Measurements from ENCODE around the gene ENOX1. TPM values are rescaled to one million over a fixed set of nuclear protein-coding genes. Genes with fewer than 3 reads are reported as not detected.
A peak's percentile ranks its signal among the peaks of the same experiment; 100 is the strongest.

ENOX1 gene
- polyA plus RNA-seq, 3 donors: 0.04 TPM; not detected in 2

DNA sequence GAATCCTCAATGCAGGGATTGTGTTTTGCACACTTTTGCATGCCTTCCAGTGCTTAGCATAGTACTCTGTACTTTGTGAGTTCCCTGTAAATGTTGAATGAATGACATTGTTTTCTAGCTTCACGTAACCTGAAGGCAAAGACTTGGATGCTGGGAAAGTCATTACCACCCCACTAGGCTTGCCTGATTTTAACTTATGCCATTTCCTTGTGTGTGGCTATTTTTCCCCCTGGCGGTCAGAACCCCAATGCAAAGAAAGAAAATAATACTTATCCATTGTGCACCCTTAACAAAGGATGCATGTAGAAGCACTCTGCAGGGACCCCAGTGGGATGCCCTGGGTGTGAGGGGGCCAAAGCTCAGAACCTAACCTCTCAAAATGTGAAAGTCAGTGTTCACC is 1.2 kb upstream of the ENOX1 start:
- Histone ChIP-seq H3K4me2 (replicated peaks; ENCODE audit: extremely low read depth, low read length, poor library complexity, severe bottlenecking) (no peak overlapping the region), H3K27ac (ENCODE audit: low read depth in 1 of 2, low read length in 2 of 2) (no peak overlapping the region), H4K20me1 (ENCODE audit: insufficient read depth, low read length) (no peaks in the 10 kb centered on the region), H3K27me3 (ENCODE audit: control insufficient read depth in 2 of 2, insufficient read depth in 2 of 2, low read length in 2 of 2) (peaks cover 11 to 60% of the 10 kb centered on the region in 2 donors), H3K79me2 (ENCODE audit: insufficient read depth, low read length) (no peaks in the 10 kb centered on the region), H3K9ac (ENCODE audit: insufficient read depth, low read length, poor library complexity, severe bottlenecking) (no peak overlapping the region), H3K36me3 (replicated peaks in 1 of 2; ENCODE audit: control insufficient read depth in 1 of 2, insufficient read depth in 2 of 2, low read length in 2 of 2) (no peaks in the 10 kb centered on the region), H3K9me3 (replicated peaks in 1 of 2; ENCODE audit: control insufficient read depth in 1 of 2, insufficient read depth in 1 of 2, low read length in 2 of 2) (peaks cover 0 to 5% of the 10 kb centered on the region in 2 donors), H2AFZ (ENCODE audit: insufficient read depth, low read depth, low read length, poor library complexity, severe bottlenecking) (no peak overlapping the region), H3K4me3 (replicated peaks in 1 of 3; ENCODE audit: low read depth in 2 of 3, low read length in 3 of 3) (no peak overlapping the region), H3K4me1 (ENCODE audit: control insufficient read depth in 1 of 2, insufficient read depth in 2 of 2, low read length in 2 of 2) (peaks cover 7 to 21% of the 10 kb centered on the region in 2 donors)
- TF ChIP-seq, protein P1, sequence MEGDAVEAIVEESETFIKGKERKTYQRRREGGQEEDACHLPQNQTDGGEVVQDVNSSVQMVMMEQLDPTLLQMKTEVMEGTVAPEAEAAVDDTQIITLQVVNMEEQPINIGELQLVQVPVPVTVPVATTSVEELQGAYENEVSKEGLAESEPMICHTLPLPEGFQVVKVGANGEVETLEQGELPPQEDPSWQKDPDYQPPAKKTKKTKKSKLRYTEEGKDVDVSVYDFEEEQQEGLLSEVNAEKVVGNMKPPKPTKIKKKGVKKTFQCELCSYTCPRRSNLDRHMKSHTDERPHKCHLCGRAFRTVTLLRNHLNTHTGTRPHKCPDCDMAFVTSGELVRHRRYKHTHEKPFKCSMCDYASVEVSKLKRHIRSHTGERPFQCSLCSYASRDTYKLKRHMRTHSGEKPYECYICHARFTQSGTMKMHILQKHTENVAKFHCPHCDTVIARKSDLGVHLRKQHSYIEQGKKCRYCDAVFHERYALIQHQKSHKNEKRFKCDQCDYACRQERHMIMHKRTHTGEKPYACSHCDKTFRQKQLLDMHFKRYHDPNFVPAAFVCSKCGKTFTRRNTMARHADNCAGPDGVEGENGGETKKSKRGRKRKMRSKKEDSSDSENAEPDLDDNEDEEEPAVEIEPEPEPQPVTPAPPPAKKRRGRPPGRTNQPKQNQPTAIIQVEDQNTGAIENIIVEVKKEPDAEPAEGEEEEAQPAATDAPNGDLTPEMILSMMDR (IDR thresholded peaks at IDR 0.05): no peak
- peaks cover 14% of the 10 kb centered on the region for H3K4me1 Mint-ChIP-seq
- no CpG with 5 or more reads among the region's 2 CpGs for WGBS (ENCODE audit: insufficient coverage)
- peaks cover 24 to 52% (median 42%) of the 10 kb centered on the region in 3 donors for H3K27me3 Mint-ChIP-seq (ENCODE audit: low read depth in 3 of 3)
- intact Hi-C loops (cut with micrococcal nuclease): no loop called here
- peak overlapping the region in 1 of 2 donors; percentile 87 for H3K4me3 Mint-ChIP-seq
- H3K36me3 Mint-ChIP-seq: no peaks in the 10 kb centered on the region
- no peak overlapping the region for H3K27ac Mint-ChIP-seq
- H3K9me3 Mint-ChIP-seq: peaks cover 0 to 3% (median 0%) of the 10 kb centered on the region in 7 donors
- DNase-seq: no peak

GRCh38 chr13:43787518-43787891 is 733 bp upstream of the ENOX1 start:
- Mint-ChIP-seq H3K4me1 (peaks cover 14% of the 10 kb centered on the region), H3K9me3 (peaks cover 0 to 3% (median 0%) of the 10 kb centered on the region in 7 donors), H3K27me3 (ENCODE audit: low read depth in 3 of 3) (peaks cover 24 to 50% (median 45%) of the 10 kb centered on the region in 3 donors), H3K27ac (peak overlapping the region in 1 of 7 donors; percentile 56), H3K36me3 (no peaks in the 10 kb centered on the region), H3K4me3 (peak overlapping the region; percentile 59 to 87)
- Histone ChIP-seq H3K36me3 (replicated peaks in 1 of 2; ENCODE audit: control insufficient read depth in 1 of 2, insufficient read depth in 2 of 2, low read length in 2 of 2) (no peaks in the 10 kb centered on the region), H3K79me2 (ENCODE audit: insufficient read depth, low read length) (no peaks in the 10 kb centered on the region), H2AFZ (ENCODE audit: insufficient read depth, low read depth, low read length, poor library complexity, severe bottlenecking) (peak overlapping the region; percentile 72), H3K27me3 (ENCODE audit: control insufficient read depth in 2 of 2, insufficient read depth in 2 of 2, low read length in 2 of 2) (peaks cover 11 to 60% of the 10 kb centered on the region in 2 donors), H3K9ac (ENCODE audit: insufficient read depth, low read length, poor library complexity, severe bottlenecking) (no peak overlapping the region), H3K4me2 (replicated peaks; ENCODE audit: extremely low read depth, low read length, poor library complexity, severe bottlenecking) (peak overlapping the region; percentile 80), H3K9me3 (replicated peaks in 1 of 2; ENCODE audit: control insufficient read depth in 1 of 2, insufficient read depth in 1 of 2, low read length in 2 of 2) (peaks cover 0 to 5% of the 10 kb centered on the region in 2 donors), H3K27ac (ENCODE audit: low read depth in 1 of 2, low read length in 2 of 2) (no peak overlapping the region), H3K4me3 (replicated peaks in 1 of 3; ENCODE audit: low read depth in 2 of 3, low read length in 3 of 3) (peak overlapping the region in 1 of 3 experiments; percentile 72), H4K20me1 (ENCODE audit: insufficient read depth, low read length) (no peaks in the 10 kb centered on the region), H3K4me1 (ENCODE audit: control insufficient read depth in 1 of 2, insufficient read depth in 2 of 2, low read length in 2 of 2) (peaks cover 7 to 21% of the 10 kb centered on the region in 2 donors)
- DNase-seq: no peak
- TF ChIP-seq, protein P1 (IDR thresholded peaks at IDR 0.05): no peak
- intact Hi-C loops (cut with micrococcal nuclease): no loop called here
- 4% methylated on average over 6 of the region's 9 CpGs for WGBS (ENCODE audit: insufficient coverage)
